ENCODE results near the gene ATP5IF1. TPM values are rescaled to one million over a fixed set of nuclear protein-coding genes. Genes with fewer than 3 reads are reported as not detected.

ATP5IF1 gene
- total RNA-seq, 1 donor = 48.2 TPM

- no peak overlapping the region for H3K4me3 ChIP-seq (ENCODE audit: low read length)
- peaks cover 57% of the 10 kb centered on the region for H3K4me1 ChIP-seq (ENCODE audit: insufficient read depth, low read length)
- no peaks in the 10 kb centered on the region for H3K9me3 ChIP-seq (ENCODE audit: low read depth, low read length)
- H3K27me3 ChIP-seq (ENCODE audit: insufficient read depth, low read length) = no peaks in the 10 kb centered on the region
These were observed 13.3 kb downstream of the ATP5IF1 start for GRCh38 chr1:28249013-28249865.

DNA sequence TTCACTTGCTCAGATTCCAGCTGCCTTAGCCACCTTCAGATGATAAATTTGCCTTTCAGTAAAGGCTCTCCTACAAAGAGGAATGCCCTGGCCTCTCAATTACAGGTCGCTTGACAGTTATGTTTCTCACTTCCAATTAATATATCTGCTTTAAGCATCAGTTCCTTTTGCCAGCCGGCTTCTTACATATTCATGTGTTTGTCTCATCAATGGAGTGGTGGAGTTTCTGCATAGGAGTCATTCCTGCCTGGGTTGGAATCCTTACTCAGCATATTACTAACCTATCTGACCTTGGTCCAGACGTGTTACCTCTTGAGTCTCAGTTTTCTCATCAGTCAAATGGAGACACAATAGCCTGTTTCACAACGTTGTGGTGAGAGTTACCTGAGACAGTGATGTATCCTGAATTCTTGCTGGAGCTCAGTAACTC is 14.0 kb downstream of the ATP5IF1 start:
- H3K4me1 ChIP-seq (ENCODE audit: insufficient read depth, low read length) = peaks cover 51% of the 10 kb centered on the region
- no peaks in the 10 kb centered on the region for H3K27me3 ChIP-seq (ENCODE audit: insufficient read depth, low read length)
- H3K4me3 ChIP-seq (ENCODE audit: low read length) = no peak overlapping the region
- no peaks in the 10 kb centered on the region for H3K9me3 ChIP-seq (ENCODE audit: low read depth, low read length)

- Histone ChIP-seq H3K27me3 (ENCODE audit: insufficient read depth, low read length) (no peaks in the 10 kb centered on the region), H3K4me3 (ENCODE audit: low read length) (no peak overlapping the region), H3K4me1 (ENCODE audit: insufficient read depth, low read length) (peaks cover 50% of the 10 kb centered on the region), H3K9me3 (ENCODE audit: low read depth, low read length) (no peaks in the 10 kb centered on the region)
These were observed 20.4 kb downstream of the ATP5IF1 start for GRCh38 chr1:28256197-28256827.

- Histone ChIP-seq H3K4me3 (ENCODE audit: low read length) (no peak overlapping the region), H3K4me1 (ENCODE audit: insufficient read depth, low read length) (peaks cover 50% of the 10 kb centered on the region), H3K9me3 (ENCODE audit: low read depth, low read length) (no peaks in the 10 kb centered on the region), H3K27me3 (ENCODE audit: insufficient read depth, low read length) (no peaks in the 10 kb centered on the region)
These were observed 21.8 kb downstream of the ATP5IF1 start for GRCh38 chr1:28257736-28258135.

GRCh38 chr1:28258628-28259251 is 22.8 kb downstream of the ATP5IF1 start:
- peaks cover 50% of the 10 kb centered on the region for H3K4me1 ChIP-seq (ENCODE audit: insufficient read depth, low read length)
- peak overlapping the region; percentile 96 for H3K4me3 ChIP-seq (ENCODE audit: low read length)
- no peaks in the 10 kb centered on the region for H3K27me3 ChIP-seq (ENCODE audit: insufficient read depth, low read length)
- H3K9me3 ChIP-seq (ENCODE audit: low read depth, low read length) = no peaks in the 10 kb centered on the region

- Histone ChIP-seq H3K4me1 (ENCODE audit: insufficient read depth, low read length) (peaks cover 50% of the 10 kb centered on the region), H3K9me3 (ENCODE audit: low read depth, low read length) (no peaks in the 10 kb centered on the region), H3K4me3 (ENCODE audit: low read length) (peak within 1 kb of the TSS; percentile 96), H3K27me3 (ENCODE audit: insufficient read depth, low read length) (no peaks in the 10 kb centered on the region)
These were observed 23.5 kb downstream of the ATP5IF1 start, which contains the start of gene SESN2 for GRCh38 chr1:28259252-28259933. TSS of gene SESN2 (plus strand) at chr1:28259518. CDS start at chr1:28259848, 330 bp downstream.

DNA sequence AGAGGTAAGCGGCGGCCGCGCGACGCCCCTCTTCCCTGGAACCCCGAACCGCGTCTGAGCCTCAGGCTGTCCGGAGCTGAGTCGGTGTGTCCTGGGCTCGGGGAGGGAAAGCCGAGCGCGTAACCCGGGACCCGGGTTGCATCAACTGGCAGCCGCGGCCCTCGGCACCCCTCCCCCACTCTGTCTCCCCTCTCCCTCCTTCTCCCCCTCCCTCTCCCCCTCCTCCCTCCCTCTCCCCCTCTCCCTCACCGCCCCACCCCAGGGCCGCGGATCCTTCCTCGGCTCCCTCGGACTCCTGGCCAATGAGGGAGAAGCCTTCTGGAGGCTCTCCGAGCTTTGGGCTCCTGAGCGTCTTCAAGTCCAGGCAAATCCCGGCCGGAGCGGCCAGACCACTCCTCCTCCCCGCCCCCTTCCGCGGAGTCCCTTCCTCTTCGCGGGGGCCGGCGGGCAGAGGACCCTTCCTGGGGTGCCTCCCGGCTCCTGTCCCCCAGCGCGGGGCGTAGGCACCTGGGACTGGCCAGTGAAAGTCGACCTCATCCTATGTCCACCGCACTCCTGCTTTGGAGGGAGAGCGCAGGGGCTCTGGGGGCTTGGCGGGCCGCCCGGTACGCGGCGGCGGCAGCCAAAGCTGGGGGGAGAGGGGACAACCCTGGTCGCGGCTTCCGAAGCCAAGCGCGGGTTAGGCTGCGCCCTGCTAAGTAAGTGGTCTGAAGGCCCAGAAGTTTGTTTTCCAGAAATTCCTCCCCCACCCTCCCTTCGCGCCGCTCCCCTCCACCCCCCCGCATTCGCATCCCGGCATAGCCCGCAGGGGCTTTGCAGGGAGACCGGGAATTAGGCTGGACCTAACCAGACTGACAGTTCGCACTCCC is 24.2 kb downstream of the ATP5IF1 start:
- Histone ChIP-seq H3K4me1 (ENCODE audit: insufficient read depth, low read length) (peaks cover 50% of the 10 kb centered on the region), H3K4me3 (ENCODE audit: low read length) (peak overlapping the region; percentile 96), H3K27me3 (ENCODE audit: insufficient read depth, low read length) (no peaks in the 10 kb centered on the region), H3K9me3 (ENCODE audit: low read depth, low read length) (no peaks in the 10 kb centered on the region)

GRCh38 chr1:28260803-28261174 is 24.9 kb downstream of the ATP5IF1 start:
- no peak overlapping the region for H3K4me3 ChIP-seq (ENCODE audit: low read length)
- peaks cover 47% of the 10 kb centered on the region for H3K4me1 ChIP-seq (ENCODE audit: insufficient read depth, low read length)
- H3K27me3 ChIP-seq (ENCODE audit: insufficient read depth, low read length) = no peaks in the 10 kb centered on the region
- H3K9me3 ChIP-seq (ENCODE audit: low read depth, low read length) = no peaks in the 10 kb centered on the region

DNA sequence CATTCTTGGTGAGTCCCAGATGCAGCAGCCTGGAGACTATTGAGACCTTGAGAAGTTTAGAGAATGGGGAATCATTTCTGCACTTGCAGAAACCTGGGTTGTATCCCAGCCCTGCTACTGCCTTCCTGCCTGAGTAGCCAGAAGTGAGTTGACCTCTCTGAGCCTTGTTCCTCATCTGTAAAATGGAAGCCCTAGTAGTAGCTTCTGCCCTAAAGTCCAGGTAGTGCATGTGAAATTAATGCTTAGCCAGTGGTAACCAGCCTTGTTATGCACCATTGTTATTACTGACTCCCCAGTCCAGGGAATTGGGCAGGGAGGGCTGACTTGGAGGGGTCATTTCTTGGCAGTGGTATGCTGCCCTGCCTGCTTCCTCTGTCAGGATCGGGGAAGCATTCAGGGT is 29.0 kb downstream of the ATP5IF1 start:
- Histone ChIP-seq H3K27me3 (ENCODE audit: insufficient read depth, low read length) (no peaks in the 10 kb centered on the region), H3K4me3 (ENCODE audit: low read length) (no peak overlapping the region), H3K4me1 (ENCODE audit: insufficient read depth, low read length) (peaks cover 15% of the 10 kb centered on the region)

DNA sequence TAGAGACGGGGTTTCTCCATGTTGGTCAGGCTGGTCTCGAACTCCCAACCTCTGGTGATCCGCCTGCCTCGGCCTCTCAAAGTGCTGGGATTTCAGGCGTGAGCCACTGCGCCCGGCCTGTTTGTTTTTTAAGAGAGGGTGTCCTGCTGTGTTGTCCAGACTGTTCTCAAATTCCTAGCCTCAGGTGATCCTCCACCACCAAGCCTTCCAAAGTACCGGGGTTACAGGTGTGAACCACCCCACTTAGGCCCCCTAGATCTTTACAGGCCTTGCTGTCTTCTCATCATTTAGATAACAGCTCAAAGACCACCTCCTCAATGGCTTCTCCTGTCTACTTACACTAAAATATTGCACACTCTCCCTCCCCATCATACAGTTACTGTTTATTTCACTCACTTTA is 29.7 kb downstream of the ATP5IF1 start:
- Histone ChIP-seq H3K9me3 (ENCODE audit: low read depth, low read length) (no peaks in the 10 kb centered on the region), H3K4me1 (ENCODE audit: insufficient read depth, low read length) (peaks cover 10% of the 10 kb centered on the region), H3K27me3 (ENCODE audit: insufficient read depth, low read length) (no peaks in the 10 kb centered on the region), H3K4me3 (ENCODE audit: low read length) (no peak overlapping the region)

More for the DNA sequence above, 29.0 kb downstream of the ATP5IF1 start:
- no peaks in the 10 kb centered on the region for H3K9me3 ChIP-seq (ENCODE audit: low read depth, low read length)

- Histone ChIP-seq H3K27me3 (ENCODE audit: insufficient read depth, low read length) (no peaks in the 10 kb centered on the region), H3K4me3 (ENCODE audit: low read length) (no peak overlapping the region), H3K9me3 (ENCODE audit: low read depth, low read length) (no peaks in the 10 kb centered on the region), H3K4me1 (ENCODE audit: insufficient read depth, low read length) (no peaks in the 10 kb centered on the region)
These were observed 31.0 kb downstream of the ATP5IF1 start for GRCh38 chr1:28266920-28267322.

GRCh38 chr1:28267633-28268032 is 31.7 kb downstream of the ATP5IF1 start:
- no peaks in the 10 kb centered on the region for H3K9me3 ChIP-seq (ENCODE audit: low read depth, low read length)

DNA sequence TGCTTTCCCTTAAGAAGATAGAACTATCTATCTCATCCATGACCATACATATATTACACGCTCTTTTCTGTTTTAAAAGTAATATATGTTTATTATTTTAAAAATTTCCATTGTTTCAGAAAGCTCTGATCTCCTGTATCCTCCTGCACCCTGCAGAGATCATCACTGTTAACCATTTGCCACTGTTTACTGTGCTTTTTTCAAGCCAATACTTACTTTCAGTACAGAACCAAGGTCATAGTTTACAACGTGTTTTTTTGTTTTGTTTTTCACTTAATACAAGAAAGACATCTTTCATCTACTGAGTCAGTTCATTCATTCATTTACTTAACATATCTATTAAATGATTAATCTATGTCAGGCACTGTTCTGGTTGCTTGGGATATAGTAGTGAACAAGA is 33.6 kb downstream of the ATP5IF1 start:
- Histone ChIP-seq H3K4me1 (ENCODE audit: insufficient read depth, low read length) (no peaks in the 10 kb centered on the region), H3K4me3 (ENCODE audit: low read length) (no peak overlapping the region), H3K27me3 (ENCODE audit: insufficient read depth, low read length) (no peaks in the 10 kb centered on the region), H3K9me3 (ENCODE audit: low read depth, low read length) (no peaks in the 10 kb centered on the region)

More at GRCh38 chr1:28267633-28268032, 31.7 kb downstream of the ATP5IF1 start:
- H3K27me3 ChIP-seq (ENCODE audit: insufficient read depth, low read length) = no peaks in the 10 kb centered on the region
- H3K4me3 ChIP-seq (ENCODE audit: low read length) = no peak overlapping the region
- H3K4me1 ChIP-seq (ENCODE audit: insufficient read depth, low read length) = no peaks in the 10 kb centered on the region

DNA sequence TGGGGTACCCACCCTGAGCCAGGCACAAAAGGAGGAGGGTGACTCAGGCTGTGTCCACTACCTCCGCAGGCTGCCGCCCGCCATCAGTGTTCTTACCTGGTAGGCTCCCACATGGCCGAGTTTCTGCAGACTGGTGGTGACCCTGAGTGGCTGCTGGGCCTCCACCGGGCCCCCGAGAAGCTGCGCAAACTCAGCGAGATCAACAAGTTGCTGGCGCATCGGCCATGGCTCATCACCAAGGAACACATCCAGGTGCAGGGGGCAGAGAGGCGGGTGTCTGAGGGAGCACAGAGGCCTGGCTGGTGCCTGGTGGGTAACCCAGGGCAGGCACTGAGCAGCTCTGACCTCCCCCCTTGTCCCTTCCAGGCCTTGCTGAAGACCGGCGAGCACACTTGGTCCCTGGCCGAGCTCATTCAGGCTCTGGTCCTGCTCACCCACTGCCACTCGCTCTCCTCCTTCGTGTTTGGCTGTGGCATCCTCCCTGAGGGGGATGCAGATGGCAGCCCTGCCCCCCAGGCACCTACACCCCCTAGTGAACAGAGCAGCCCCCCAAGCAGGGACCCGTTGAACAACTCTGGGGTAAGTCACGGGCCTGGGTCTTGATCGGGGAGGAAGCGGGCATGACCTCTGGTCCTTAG is 36.4 kb downstream of the ATP5IF1 start:
- no peak overlapping the region for H3K4me3 ChIP-seq (ENCODE audit: low read length)
- no peaks in the 10 kb centered on the region for H3K27me3 ChIP-seq (ENCODE audit: insufficient read depth, low read length)
- H3K9me3 ChIP-seq (ENCODE audit: low read depth, low read length) = no peaks in the 10 kb centered on the region
- no peaks in the 10 kb centered on the region for H3K4me1 ChIP-seq (ENCODE audit: insufficient read depth, low read length)
